Mucosa of rectum (tissue), 2 donors: ENCODE measurements around the gene PDZD4.

Experiments used
- H3K27ac ChIP-seq, 2 donors: one replicate each; pipeline ENCODE4 v1.7.0; 2013; ENCODE audit warnings: inconsistent platforms in 2 of 2, low read depth in 2 of 2, low read length in 2 of 2
- H3K27me3 ChIP-seq, 2 donors: one replicate each; pipeline ENCODE4 v1.7.0; 2013; ENCODE audit warnings: low read length in 2 of 2; ENCODE audit not compliant: control insufficient read depth in 2 of 2, insufficient read depth in 2 of 2
- H3K36me3 ChIP-seq, 2 donors: one replicate each; pipeline ENCODE4 v1.7.0; 2013; ENCODE audit warnings: low read length in 2 of 2; ENCODE audit not compliant: control insufficient read depth in 2 of 2, insufficient read depth in 2 of 2
- H3K4me1 ChIP-seq, 2 donors: one replicate each; pipeline ENCODE4 v1.7.0; 2013; ENCODE audit warnings: low read length in 2 of 2, mild to moderate bottlenecking in 1 of 2; ENCODE audit not compliant: control insufficient read depth in 2 of 2, insufficient read depth in 2 of 2
- H3K4me3 ChIP-seq, 2 donors: one replicate each; pipeline ENCODE4 v1.7.0; 2013; ENCODE audit warnings: low read length in 2 of 2
- H3K9ac ChIP-seq, 2 donors: one replicate each; pipeline ENCODE4 v1.7.0; 2013; ENCODE audit warnings: low read length in 2 of 2, low read depth in 1 of 2, mild to moderate bottlenecking in 1 of 2
- H3K9me3 ChIP-seq, 2 donors: one replicate each; pipeline ENCODE4 v1.7.0; 2013; ENCODE audit warnings: low read length in 2 of 2; ENCODE audit not compliant: control insufficient read depth in 2 of 2
- donor health status: healthy.
- donor health status: Normal muscosa, but diverticular disease.

Gene PDZD4

DNA sequence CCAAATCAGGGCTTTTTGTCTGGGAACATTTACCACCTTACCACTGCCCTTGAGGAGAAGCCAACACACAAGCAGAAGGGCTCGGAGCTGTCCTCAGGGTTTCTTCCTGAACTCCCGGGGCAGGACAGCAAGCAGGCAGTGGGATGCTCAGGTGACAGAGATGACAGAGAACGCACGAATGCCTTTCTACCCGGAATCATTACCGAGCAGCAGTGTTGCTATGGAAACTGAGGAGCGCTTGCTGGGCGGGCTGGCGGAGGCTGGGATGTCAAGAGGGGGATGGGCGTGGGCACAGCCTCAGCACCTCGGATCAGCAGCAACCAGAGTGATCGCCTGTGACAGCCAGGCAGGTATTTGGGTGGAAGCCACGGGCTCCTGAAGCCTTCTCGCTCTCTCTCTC, 18.1 kb downstream of the PDZD4 start:
- H3K4me3 ChIP-seq, result no peak overlapping the region
- no peaks in the 10 kb centered on the region for H3K36me3 ChIP-seq
- peaks cover 10 to 15% of the 10 kb centered on the region in 2 donors for H3K27me3 ChIP-seq
- H3K9me3 ChIP-seq, result no peaks in the 10 kb centered on the region
- no peaks in the 10 kb centered on the region for H3K4me1 ChIP-seq
- no peak overlapping the region for H3K9ac ChIP-seq
- H3K27ac ChIP-seq, result no peak overlapping the region

DNA sequence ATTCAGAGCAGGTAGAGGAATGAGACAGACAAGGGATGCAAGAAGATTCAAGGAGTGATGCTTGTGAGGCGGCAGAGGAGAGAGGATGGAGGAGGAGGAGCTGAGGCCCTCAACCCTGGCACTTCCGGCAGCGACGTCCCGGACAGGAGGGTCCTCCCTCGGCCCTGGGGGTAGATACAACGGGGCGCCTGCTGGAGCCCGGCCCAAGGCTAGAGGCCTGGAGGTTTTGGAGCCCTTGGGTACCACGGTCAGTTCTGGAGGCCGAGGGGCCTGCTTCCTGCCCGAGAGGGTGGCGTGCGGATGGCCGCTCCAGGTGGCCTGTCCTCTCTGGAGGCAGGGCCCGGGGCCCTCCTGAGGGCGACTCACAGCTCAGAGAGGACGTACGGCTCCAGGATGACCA, 22.4 kb downstream of the PDZD4 start:
- peaks cover 7 to 8% of the 10 kb centered on the region in 2 donors for H3K27me3 ChIP-seq
- H3K27ac ChIP-seq, result no peak overlapping the region

DNA sequence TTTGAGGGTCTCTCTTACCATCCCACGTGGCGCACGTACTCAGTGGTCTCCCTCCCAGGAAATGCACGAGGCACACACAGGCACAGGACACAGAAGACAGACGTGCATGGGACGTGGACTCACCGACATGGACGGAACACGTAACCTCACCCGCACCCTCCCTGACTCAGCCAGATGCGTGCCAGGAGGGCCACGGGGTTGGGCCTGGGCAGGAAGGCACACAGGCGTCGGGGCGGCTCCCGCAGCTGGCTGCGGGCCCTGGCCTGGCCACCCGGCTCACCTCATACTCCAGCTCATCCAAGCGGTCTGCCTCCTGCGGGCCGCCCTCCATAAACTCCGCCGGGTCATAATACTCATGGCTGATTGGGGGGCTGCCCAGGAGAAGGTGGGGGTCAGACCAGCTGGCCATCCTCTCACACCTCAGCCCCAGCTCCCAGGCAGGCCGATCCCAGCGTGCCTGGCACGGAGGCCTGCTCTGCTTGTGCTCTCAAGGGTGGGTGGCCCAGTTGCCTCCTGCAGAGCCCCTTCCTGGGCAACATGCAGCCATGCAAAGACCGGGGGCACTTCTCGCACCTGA, 23.3 kb downstream of the PDZD4 start:
- Histone ChIP-seq H3K27me3 (peaks cover under 1 to 4% of the 10 kb centered on the region in 2 donors), H3K9ac (no peak overlapping the region), H3K27ac (no peak overlapping the region), H3K9me3 (no peaks in the 10 kb centered on the region), H3K4me3 (no peak overlapping the region), H3K4me1 (no peaks in the 10 kb centered on the region), H3K36me3 (no peaks in the 10 kb centered on the region)

More for the DNA sequence above, 22.4 kb downstream of the PDZD4 start:
- Histone ChIP-seq H3K36me3 (no peaks in the 10 kb centered on the region), H3K4me1 (no peaks in the 10 kb centered on the region), H3K4me3 (no peak overlapping the region), H3K9me3 (no peaks in the 10 kb centered on the region), H3K9ac (no peak overlapping the region)

DNA sequence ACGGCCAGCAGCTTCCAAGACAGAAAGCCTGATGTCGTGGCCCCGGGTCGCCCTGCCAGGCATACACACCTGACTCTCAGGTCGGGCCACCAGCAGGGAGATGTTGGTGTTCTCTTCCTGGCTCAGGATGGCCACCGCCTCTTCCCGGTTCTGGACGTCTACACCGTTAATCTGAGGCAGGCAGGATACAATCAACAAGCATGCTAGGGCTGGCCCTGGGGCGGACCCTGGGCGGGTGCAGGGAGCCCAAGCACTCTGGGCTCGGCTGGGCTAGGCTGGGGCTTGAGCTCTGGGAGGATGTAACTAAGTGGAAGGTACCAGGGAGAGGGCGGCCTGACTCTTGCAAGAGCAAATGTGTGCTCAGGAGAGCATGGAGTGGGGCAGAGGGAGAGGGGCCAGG, 24.9 kb downstream of the PDZD4 start:
- no peak overlapping the region for H3K27ac ChIP-seq

DNA sequence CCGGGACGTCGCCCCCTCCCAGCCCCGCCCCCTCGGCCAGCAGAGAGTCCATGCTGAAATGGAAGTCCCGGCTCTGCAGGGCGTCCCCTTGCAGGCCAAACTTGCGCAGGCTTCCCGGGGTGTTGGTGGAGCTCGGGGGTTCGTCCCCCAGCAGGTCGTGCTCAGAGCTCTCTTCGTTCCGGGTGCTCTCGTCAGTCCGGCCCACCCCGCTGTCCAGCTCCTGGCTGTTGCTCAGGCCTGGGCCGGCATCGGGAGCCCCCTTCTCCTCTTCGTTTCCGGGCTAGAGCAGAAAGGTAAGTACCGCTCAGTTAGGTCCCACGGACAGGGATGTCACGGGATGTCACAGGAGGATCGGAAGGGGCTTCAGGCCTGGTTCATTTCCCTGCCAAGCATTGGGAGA, 25.7 kb downstream of the PDZD4 start:
- Histone ChIP-seq H3K27me3 (peaks cover 0 to 2% of the 10 kb centered on the region in 2 donors), H3K4me3 (no peak overlapping the region), H3K9ac (no peak overlapping the region), H3K4me1 (no peaks in the 10 kb centered on the region), H3K9me3 (no peaks in the 10 kb centered on the region), H3K27ac (no peak overlapping the region), H3K36me3 (no peaks in the 10 kb centered on the region)

More for the DNA sequence above, 24.9 kb downstream of the PDZD4 start:
- Histone ChIP-seq H3K36me3 (no peaks in the 10 kb centered on the region), H3K9ac (no peak overlapping the region), H3K9me3 (no peaks in the 10 kb centered on the region), H3K4me1 (no peaks in the 10 kb centered on the region), H3K27me3 (peaks cover 0 to 6% of the 10 kb centered on the region in 2 donors), H3K4me3 (no peak overlapping the region)

DNA sequence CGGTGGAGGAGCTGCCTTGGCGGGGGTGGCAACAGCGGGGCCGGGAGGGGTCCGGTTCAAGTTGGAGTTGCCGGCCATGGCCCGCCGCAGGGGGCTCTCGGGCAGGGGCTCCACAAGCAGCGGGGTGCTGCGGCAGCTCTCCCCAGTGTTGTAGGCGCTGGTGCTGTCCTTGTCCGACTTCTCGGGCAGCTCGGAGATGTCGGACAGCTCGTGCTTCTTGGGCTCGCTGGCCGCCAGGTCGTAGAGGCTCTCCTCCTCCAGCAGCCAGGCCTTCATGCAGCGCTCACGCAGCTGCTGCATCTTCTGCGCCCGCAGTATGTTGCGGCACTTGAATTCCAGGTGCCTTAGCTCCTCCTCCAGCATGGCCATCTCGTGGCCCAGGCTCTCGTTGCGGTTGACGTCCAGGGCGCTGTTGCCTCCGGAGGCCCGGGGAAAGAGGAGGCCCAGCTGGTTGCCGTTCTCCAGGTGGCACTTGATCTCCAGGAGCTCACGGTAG, 26.2 kb downstream of the PDZD4 start:
- Histone ChIP-seq H3K27me3 (peaks cover 0 to 2% of the 10 kb centered on the region in 2 donors), H3K36me3 (peaks cover 0 to 3% of the 10 kb centered on the region in 2 donors), H3K9ac (no peak overlapping the region), H3K4me1 (no peaks in the 10 kb centered on the region), H3K4me3 (no peak overlapping the region), H3K27ac (no peak overlapping the region), H3K9me3 (no peaks in the 10 kb centered on the region)

DNA sequence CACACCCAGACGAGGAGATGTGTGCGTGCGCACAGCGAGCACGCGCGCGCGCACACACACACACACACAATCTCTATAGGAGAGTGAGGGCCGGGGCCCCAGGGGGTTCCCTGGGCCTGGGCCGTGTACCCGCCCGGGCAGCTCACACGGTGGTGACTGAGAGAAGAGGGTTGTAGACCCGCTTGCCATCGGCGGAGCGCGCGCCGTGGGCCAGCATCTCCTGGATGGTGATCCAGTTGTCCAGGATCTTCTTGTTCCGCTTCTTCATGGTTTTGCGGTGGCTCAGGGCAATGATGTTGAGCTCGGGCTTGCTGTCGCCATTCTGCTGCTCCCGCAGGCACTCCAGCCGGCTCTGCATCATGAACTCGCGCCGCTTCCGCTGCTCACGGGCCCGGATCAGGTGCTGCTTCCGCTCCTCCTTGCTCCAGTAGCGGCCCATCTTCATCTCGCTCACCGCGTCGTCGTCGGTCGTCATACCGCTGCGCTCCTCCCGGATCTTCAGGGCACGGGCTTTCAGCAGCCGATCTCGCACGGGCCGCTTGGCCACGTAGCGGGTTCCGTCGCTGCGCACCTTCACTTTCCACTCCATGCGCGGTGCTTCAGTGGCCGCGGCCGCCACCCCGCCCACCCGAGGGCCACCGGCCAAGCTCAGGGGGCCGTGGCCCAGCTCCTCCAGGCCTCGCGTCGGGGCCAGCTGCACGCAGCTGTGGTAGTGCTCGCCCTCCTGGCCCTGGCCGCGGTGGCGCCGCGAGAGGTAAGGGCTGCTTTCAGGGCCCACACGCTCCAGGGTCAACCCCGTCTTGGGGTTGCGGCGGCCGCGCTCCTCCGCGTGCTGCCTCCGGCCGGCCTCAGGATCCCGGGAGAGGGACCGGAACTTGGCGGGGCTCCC, 26.9 kb downstream of the PDZD4 start:
- H3K9ac ChIP-seq, result no peak overlapping the region
- H3K4me3 ChIP-seq, result no peak overlapping the region
- no peak overlapping the region for H3K27ac ChIP-seq
- H3K4me1 ChIP-seq, result no peaks in the 10 kb centered on the region
- H3K36me3 ChIP-seq, result peaks cover 0 to 4% of the 10 kb centered on the region in 2 donors
- H3K9me3 ChIP-seq, result no peaks in the 10 kb centered on the region
- H3K27me3 ChIP-seq, result peaks cover 0 to 2% of the 10 kb centered on the region in 2 donors

DNA sequence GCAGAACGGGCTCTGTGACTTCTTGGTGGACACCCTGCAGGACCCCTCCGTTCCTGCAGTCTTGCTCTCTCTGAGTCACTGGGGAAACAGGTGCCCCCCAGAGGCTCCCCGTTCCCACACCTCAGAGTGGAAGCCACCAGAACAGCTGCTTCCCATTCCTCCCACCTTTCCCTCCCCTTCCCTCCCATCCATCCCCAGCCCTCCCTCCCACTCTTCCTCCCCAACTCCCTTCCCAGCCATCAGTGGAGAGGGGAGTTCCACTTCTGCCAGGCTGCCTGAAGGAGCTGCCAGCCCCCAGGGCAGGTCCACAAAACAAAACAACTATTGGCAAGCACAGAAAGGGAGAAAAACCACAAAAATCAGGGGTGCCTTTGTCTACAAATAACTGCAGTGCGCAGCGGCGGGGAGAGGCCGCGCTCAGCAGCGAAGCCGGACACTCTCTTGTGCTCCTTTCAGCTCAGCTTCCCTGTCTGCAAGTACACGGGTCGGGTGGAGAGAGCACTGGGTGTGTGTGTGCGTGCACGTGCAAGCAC, 27.8 kb downstream of the PDZD4 start:
- no peak overlapping the region for H3K9ac ChIP-seq
- H3K9me3 ChIP-seq, result no peaks in the 10 kb centered on the region
- no peaks in the 10 kb centered on the region for H3K4me1 ChIP-seq
- H3K4me3 ChIP-seq, result no peak overlapping the region
- peaks cover 0 to 8% of the 10 kb centered on the region in 2 donors for H3K36me3 ChIP-seq
- H3K27me3 ChIP-seq, result peaks cover 0 to 2% of the 10 kb centered on the region in 2 donors
- no peak overlapping the region for H3K27ac ChIP-seq

DNA sequence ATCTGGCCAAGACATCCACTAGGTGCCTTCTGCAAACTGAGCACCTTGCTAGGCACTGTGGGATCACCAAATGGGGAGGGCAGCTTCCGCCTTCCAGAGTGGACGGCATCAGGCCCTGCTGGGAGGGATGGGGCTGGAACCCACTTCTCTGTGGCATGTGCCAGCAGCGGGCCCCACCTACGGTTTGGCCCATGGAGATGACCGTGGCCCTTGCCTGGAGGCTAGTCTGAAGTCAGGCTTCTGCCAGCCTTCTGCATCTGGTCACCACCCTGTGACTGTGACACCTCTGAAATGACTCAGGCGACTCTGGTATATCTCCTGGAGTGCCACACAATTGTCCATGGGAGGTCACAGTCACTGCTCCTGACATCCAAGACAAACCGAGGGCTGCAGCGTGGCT, 28.7 kb downstream of the PDZD4 start:
- H3K9ac ChIP-seq, result no peak overlapping the region
- no peak overlapping the region for H3K4me3 ChIP-seq
- H3K36me3 ChIP-seq, result peaks cover 0 to 11% of the 10 kb centered on the region in 2 donors

DNA sequence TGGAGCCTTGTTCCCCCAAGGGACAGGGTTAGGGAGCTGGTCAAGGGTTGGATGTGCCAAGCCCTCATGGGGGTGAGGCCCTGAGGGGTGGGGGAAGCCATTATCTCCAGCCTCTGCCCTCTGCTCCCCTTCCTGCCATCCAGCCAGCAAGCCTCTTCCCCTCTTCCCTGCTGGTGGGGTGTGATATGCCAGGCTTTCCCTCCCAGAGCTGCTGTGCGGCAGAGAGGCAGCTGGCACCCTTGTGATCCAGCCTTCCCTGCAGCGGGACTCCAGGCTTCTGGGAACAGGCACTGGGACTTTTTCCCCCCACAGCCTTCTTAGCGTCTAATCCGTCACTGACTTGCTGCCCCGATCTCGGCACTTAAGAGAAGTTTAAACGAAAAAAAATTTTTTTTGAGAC, 29.6 kb downstream of the PDZD4 start:
- no peak overlapping the region for H3K4me3 ChIP-seq
- peaks cover 0 to 11% of the 10 kb centered on the region in 2 donors for H3K36me3 ChIP-seq
- H3K4me1 ChIP-seq, result peaks cover 3% of the 10 kb centered on the region in 2 donors
- H3K9me3 ChIP-seq, result no peaks in the 10 kb centered on the region
- H3K27ac ChIP-seq, result no peak overlapping the region
- H3K9ac ChIP-seq, result no peak overlapping the region
- H3K27me3 ChIP-seq, result peaks cover 0 to 2% of the 10 kb centered on the region in 2 donors

More for the DNA sequence above, 28.7 kb downstream of the PDZD4 start:
- H3K27me3 ChIP-seq, result peaks cover 0 to 2% of the 10 kb centered on the region in 2 donors
- no peak overlapping the region for H3K27ac ChIP-seq
- H3K9me3 ChIP-seq, result no peaks in the 10 kb centered on the region
- no peaks in the 10 kb centered on the region for H3K4me1 ChIP-seq
